Choroid plexus epithelial cell (primary cell): ENCODE results near the gene AMOTL2.

ENCODE experiments used
- DNase-seq: peaks from one replicate; pipeline ENCODE4 v3.0.0-alpha.2; 2010; ENCODE audit warnings: low read depth
- H3K4me3 ChIP-seq: 2 replicates; pipeline ENCODE4 v1.5.1; 2011; ENCODE audit warnings: low read depth, mild to moderate bottlenecking, control low read depth, low read length, moderate library complexity
- TF ChIP-seq, protein P1 (sequence below): conservative IDR thresholded peaks from 2 replicates; pipeline ENCODE4 v1.5.1; 2011; ENCODE audit warnings: low read depth, mild to moderate bottlenecking, control low read depth, inconsistent platforms, low read length, moderate library complexity

AMOTL2 gene

GRCh38 chr3:134374105-134374790 lies at the start of gene AMOTL2:
TSS of gene AMOTL2 (minus strand) at chr3:134374447. CDS start at chr3:134371433, 3,014 bp downstream.
- peak; percentile 98 for DNase-seq
- peak within 1 kb of the TSS; percentile 91 for H3K4me3 ChIP-seq
- TF ChIP-seq, protein P1, sequence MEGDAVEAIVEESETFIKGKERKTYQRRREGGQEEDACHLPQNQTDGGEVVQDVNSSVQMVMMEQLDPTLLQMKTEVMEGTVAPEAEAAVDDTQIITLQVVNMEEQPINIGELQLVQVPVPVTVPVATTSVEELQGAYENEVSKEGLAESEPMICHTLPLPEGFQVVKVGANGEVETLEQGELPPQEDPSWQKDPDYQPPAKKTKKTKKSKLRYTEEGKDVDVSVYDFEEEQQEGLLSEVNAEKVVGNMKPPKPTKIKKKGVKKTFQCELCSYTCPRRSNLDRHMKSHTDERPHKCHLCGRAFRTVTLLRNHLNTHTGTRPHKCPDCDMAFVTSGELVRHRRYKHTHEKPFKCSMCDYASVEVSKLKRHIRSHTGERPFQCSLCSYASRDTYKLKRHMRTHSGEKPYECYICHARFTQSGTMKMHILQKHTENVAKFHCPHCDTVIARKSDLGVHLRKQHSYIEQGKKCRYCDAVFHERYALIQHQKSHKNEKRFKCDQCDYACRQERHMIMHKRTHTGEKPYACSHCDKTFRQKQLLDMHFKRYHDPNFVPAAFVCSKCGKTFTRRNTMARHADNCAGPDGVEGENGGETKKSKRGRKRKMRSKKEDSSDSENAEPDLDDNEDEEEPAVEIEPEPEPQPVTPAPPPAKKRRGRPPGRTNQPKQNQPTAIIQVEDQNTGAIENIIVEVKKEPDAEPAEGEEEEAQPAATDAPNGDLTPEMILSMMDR = no peak

- peak; percentile 50 for DNase-seq
- H3K4me3 ChIP-seq = no peak overlapping the region
- TF ChIP-seq, protein P1 = no peak
Measured at GRCh38 chr3:134423153-134423552, 48.9 kb upstream of the AMOTL2 start.

DNA sequence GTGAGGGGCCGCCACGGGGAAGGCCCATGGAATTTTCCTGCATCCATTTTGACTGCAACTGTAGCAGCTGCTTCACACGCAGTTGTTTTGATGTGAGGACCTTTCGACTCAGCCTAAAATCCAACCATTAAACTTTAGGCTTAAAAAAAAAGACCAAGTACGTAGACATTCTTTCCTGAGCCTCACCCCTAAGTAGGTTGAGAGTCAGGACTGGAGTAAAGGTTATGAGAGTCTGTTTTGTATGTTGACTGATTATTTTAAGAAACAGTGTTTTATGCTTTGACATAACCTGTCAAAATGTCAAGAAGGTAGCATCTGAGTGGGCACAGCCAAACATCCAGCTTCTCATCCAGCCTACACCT lies 45.7 kb upstream of the AMOTL2 start:
- TF ChIP-seq, protein P1 = no peak
- DNase-seq = no peak
- H3K4me3 ChIP-seq = no peak overlapping the region

- TF ChIP-seq, protein P1 = no peak
- no peak for DNase-seq
- no peak overlapping the region for H3K4me3 ChIP-seq
Measured at GRCh38 chr3:134419214-134419959, 45.1 kb upstream of the AMOTL2 start.

DNA sequence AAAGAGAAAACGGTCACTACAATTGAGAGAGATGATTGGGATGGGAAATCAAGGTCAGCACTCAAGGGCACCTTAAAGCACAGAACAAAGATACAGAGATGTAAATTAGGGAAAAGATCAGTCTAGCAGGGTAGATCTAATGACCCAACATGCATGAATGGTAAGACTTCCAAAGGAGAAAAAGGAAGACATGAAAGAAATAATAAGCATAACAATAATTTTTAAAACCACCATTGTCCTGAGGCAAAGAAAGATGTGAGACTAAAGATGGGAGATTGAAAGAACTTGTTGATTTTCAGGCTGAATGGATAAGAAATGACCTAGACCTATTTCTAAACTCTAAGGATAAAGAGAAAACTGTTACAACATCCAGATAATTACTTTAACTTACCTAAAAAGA lies 34.8 kb upstream of the AMOTL2 start:
- no peak for DNase-seq
- TF ChIP-seq, protein P1 = no peak
- H3K4me3 ChIP-seq = no peak overlapping the region

DNA sequence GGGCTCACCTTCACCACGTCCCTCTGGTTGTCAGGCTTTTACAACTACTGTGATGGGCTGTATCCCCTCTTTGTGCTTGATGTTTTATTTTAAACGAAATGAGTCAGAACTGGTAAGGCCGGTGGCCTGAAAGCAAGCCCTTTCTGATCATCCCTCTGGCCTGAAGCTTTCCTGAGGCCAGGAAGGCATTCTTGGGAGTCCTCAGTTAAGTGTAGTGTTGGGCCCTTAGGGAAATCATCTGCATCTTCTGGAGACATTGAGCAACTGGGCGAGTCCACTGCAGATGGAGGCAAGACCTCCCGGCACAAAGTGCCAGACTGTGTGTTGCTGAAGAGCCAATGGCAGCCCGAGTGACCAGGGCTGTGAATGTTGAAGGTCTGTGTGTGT lies 33.0 kb upstream of the AMOTL2 start:
- DNase-seq = no peak
- TF ChIP-seq, protein P1 = no peak
- no peak overlapping the region for H3K4me3 ChIP-seq
